Cardiac septum (tissue), 1 donor: ENCODE results near the gene SCRT2. TPM values are rescaled to one million over a fixed set of nuclear protein-coding genes. Genes with fewer than 3 reads are reported as not detected.
"Not testable (repeated sequence)": the region's sequence is repeated elsewhere in the genome, so short reads cannot be mapped to it uniquely, and the experiment has no call there.

Experiments used
- DNase-seq: peaks from one replicate; pipeline ENCODE4 v3.0.0-alpha.2; 2020; ENCODE audit warnings: low spot score
- intact Hi-C: fragments of 100-400 bp; cut with DNase I; formaldehyde crosslinking; loops from one replicate; pipeline ENCODE4 v1.14.0; 2022
- total RNA-seq: library from RNA; stranded (reverse); fragmentation: NEBNext Ultra II Directional; extraction: Animal tissue kit (Norgen Biotek cat#: 25700); gene quantifications from one replicate; pipeline ENCODE4 v1.2.1, GENCODE V29; 2021
- donor health status: DM: no; HTN: no; CAD: no.

SCRT2 gene
- total RNA-seq, 1 donor from 2014 or later = not detected

- DNase-seq = no peak
- intact Hi-C loops = no loop called here
These were observed 17.4 kb downstream of the SCRT2 start for GRCh38 chr20:658202-658601.

DNA sequence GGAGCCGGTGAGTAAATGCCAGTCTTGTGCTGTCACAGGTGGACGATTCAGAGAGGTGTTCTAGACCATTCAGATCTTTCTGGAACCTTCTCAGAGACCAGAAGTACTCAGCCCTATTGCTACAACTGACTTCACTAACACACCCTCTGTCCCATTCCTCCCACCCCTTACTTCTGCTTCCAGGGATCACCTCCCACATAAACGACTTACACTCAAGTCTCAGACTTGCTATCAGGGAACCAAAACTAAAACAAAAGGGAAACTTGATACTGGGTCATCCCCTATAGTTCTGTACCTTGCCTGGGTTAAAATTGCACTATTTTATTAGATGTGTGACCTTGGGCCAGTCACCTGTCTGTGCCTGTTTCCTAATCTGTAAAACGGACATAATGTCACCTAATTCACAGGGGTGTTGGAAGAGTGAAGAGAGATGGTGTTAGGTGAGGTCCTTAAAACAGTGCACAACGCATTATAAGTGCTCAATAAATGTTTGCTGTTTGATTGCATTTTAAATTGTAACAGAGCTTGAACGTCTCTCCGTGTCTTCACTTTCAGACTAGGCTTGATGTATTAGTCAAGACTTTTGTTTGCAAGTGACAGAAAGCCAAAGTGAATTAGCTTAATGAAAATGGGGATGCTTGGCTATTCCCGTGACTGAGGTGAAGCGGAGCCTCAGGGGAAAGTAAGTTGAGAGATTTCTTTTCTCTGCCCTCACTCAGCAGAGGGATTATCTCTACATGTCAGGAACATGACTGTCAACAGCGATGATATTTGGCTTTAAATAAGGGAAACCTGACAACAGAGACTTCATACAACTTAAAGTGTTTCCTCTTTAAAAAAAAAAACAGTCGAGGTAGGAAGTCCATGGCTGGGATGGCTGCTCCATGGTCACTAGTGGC is 19.6 kb downstream of the SCRT2 start:
- intact Hi-C loops = no loop called here
- DNase-seq = no peak

GRCh38 chr20:654417-654750 is 21.2 kb downstream of the SCRT2 start:
- intact Hi-C loops = no loop called here
- no peak for DNase-seq

DNA sequence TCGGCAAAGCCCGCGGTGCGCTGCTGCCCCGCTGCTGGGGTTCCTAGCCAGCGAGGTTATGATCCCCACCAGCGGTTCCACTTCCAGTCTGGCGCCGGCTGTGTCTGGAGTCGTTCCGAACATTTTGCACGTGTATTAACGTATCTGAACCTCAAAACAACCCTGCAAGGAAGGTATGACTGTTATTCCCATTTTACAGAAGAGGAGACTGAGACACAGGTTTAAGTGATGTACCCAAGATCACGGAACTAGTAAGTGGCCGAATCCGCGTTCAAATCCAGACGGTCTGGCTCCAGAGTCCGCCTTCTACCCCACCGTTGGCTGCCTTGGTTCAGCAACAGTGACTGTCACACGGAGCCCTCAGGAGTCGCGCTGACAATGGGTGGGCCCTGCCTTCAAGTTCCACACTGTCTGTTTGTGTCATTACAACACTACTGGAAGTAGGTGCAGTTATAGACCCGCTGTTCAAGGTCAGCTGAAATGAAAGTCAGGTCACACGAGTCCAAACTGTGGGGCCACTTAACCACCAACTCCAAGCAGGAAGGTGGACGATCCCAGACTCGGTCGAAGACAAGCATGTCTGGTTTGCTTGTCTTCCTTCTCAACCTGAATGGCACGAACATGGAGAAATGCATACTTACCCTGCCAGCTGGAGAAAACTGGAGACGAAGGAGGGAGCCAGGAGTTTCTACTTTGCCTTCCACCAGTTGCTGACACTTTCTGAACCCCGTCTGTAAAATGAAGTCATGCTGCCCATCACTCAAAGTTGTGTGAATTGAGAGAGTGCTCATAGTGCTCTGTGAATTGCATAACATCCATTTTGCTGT is 21.8 kb downstream of the SCRT2 start:
- intact Hi-C loops = no loop called here
- DNase-seq = no peak

DNA sequence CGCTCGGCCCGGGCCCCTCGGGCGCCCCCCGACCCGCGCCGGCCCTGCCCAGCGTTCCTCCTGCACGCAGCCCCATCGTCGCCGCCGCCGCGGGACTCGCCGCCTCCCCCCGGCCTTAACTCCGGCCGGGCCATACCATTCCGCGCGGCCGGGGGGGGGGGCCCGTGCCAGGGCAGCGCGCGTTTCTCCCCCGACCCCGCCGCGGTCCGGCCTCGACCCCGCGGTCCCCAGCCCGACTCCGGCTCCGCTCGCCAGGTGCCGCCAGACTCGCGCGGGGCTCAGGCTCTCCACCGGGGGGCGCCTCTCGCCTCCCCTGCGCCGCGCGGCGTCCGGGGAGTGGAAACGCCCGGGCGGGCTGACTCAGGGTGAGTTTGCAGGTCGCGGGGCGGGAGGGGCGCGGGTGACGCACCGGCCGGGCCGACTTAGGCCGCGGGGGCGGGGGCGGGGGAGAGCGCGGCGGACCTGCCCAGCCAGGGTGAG is 22.5 kb downstream of the SCRT2 start, which contains the start of gene SRXN1:
SRXN1 (minus strand) TSS at position 91 of the 480 bp plus-strand sequence; CDS start at position 76, 15 bp downstream.
- intact Hi-C loops = no loop called here
- peak; percentile 97 for DNase-seq

- no peak for DNase-seq
- intact Hi-C loops = no loop called here
These were observed 22.9 kb downstream of the SCRT2 start for GRCh38 chr20:652615-653109.

DNA sequence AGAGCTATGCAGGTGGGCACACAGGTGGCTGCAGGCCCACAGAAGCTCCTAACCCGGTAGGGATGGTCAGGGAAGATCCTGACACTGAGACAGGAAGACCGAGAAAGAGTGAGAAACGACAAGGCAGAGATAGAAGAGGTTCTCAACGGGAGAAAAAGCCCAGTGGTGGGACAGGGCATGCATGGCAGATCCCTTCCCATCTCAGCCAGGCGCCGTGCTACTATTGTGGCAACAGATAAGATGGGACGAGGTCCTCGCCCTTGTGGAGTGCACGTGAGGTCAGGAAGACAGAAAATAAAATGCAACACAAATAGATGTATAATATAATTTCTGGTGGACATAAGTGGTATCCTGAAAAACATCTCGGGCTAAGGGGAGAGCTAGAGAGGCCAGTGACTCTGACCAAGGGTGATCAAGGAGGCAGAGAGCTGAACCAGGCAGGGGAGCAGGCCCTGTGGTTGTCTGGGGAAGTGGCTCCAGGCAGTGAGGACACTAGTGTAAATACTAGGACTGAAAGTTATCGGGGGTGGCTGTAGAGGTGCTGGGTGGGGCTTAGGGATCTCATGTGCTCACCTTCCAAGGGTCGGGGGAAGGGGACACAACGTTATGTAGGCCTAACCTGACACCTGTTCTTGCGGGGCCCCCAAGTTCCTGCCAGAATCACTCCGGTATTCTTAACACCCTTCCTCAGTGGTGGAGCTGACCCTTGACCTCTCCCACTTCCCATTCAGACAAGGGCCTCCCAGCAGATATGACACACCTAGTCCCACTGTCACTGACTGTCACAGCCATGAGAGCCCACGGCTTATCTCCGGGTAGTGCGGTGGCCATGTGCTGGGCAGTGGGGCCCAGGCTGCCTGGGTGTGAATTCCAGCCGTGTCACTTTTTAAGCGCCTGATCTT is 23.6 kb downstream of the SCRT2 start:
- DNase-seq = no peak
- intact Hi-C loops = loop anchor here (2.0 kb wide), 1 partner anchor 77 kb away; no protein-coding TSS in a partner anchor

GRCh38 chr20:650954-651353 is 24.6 kb downstream of the SCRT2 start:
- no peak for DNase-seq
- intact Hi-C loops = loop anchor here (2.0 kb wide), 1 partner anchor 78 kb away; no protein-coding TSS in a partner anchor

DNA sequence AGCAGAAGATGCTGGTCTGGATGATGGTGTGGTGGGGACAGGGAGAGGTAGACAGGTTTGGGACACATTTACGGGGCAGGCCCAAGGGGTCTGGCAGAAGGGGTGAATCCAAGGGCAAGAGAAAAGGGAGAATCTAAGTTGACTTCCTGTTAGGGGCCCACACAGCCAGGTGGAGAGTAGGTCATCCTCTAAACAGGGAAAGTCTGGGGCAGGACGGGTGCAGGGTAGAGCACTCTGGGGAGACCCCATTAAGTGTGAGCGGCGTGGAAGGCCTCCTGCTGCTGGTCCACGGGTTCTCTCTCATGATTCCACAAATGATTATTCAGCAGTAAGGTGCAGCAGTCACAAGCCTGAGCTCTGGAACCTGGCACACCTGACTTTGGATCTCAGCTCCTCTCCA is 25.3 kb downstream of the SCRT2 start:
- DNase-seq = no peak
- intact Hi-C loops = loop anchor here (2.0 kb wide), 1 partner anchor 79 kb away; no protein-coding TSS in a partner anchor

DNA sequence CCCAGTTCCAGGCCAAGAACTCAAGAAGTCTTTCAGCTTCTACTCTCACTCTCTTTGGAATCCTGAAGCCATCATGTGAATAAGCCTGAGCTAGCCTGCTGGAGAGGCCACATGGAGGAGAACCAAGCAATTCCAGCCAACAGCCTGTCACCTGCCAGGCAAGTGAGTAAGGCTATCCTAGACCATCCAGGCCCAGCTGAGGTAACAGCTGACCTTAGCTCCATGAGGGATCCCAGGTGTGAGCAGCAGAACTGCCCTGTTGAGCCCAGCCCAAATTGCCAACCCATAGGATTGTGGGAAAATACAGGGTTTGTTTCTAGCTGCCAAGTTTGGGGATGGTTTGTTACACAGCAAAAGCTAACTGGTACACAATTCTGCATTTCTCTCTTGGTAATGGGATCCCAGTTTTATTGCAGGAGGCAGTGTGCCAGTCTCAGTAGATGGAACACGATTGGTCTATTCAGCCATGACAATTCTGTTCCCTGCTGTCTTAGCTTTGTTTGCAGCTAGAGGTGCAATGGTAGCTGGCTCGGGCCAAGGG is 28.1 kb downstream of the SCRT2 start:
- no peak for DNase-seq
- intact Hi-C loops = loop anchor here (5.0 kb wide), 1 partner anchor 295 kb away; no protein-coding TSS in a partner anchor

DNA sequence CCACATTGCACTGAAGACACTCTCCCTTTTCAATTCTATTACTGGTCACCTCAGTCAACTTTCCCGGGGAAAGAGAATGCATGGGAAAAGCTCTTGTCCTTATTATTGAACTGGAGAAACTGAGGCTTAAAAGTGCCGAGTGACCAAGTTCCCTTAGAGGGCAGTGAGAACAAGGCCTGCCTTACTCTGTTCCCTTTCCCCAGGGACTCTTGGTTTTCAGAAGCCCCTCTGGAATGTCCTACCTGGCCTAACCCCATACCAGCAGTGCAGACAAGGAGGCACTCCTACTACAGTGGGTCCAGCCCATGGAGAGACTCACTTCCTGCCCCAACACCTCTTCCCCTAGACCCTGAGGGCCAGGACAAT is 28.8 kb downstream of the SCRT2 start:
- intact Hi-C loops = loop anchor here (5.0 kb wide), 1 partner anchor 295 kb away; no protein-coding TSS in a partner anchor
- DNase-seq = no peak

GRCh38 chr20:646107-646867 is 29.3 kb downstream of the SCRT2 start:
- intact Hi-C loops = loop anchor here (5.0 kb wide), 1 partner anchor 294 kb away; no protein-coding TSS in a partner anchor
- no peak for DNase-seq

- DNase-seq = peak; percentile 89
- intact Hi-C loops = loop anchor here (2.0 to 5.0 kb wide), 2 partner anchors 85 to 293 kb away; no protein-coding TSS in a partner anchor
These were observed 30.1 kb downstream of the SCRT2 start for GRCh38 chr20:645318-646106.

- DNase-seq = no peak
- intact Hi-C loops = loop anchor here (2.0 to 5.0 kb wide), 2 partner anchors 84 to 293 kb away; no protein-coding TSS in a partner anchor
These were observed 30.8 kb downstream of the SCRT2 start for GRCh38 chr20:644692-645317.

DNA sequence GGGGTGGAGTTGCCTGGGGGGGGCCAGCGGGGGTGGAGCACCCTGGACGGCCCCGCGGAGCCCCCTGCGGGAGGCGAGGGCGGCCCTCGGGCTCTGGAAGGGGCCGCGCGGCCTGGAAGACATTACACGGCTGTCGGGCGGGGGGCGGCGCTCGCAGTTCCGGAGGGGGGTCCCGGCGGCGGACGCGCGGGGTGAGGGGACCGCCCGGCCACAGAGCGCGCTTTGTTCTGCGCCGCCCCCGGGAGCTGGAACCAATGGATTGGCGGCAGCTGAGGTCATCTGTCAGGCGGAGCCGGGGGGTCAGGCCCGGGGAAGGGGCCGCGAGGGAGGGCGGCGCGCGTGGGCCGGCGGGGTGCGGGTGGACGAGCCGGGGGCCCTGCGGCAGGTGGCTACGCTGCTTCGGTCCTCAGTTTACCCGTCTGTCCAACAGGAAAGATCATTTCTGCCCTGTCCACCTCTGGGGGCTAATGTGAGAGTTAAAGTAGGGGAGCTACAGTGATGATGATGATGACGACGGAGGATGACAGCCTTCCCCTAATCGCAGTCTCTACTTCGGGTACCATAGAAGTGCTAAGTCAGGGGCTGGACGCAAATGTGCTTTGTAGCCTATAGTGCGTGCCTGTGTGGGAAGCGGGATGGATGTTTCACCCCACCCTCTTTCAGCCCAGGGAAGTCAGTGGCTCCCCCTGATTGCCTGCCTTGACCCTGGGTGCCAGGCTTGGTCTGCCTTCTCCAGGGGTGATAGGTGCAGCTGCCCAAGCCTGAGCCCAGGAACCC is 33.0 kb downstream of the SCRT2 start:
- intact Hi-C loops = no loop called here
- DNase-seq = no peak

- DNase-seq, intact Hi-C loops: not testable (repeated sequence)
These were observed 33.6 kb downstream of the SCRT2 start for GRCh38 chr20:642013-642397.
